Measurements from ENCODE around the gene SF1.

The SF1 gene

DNA sequence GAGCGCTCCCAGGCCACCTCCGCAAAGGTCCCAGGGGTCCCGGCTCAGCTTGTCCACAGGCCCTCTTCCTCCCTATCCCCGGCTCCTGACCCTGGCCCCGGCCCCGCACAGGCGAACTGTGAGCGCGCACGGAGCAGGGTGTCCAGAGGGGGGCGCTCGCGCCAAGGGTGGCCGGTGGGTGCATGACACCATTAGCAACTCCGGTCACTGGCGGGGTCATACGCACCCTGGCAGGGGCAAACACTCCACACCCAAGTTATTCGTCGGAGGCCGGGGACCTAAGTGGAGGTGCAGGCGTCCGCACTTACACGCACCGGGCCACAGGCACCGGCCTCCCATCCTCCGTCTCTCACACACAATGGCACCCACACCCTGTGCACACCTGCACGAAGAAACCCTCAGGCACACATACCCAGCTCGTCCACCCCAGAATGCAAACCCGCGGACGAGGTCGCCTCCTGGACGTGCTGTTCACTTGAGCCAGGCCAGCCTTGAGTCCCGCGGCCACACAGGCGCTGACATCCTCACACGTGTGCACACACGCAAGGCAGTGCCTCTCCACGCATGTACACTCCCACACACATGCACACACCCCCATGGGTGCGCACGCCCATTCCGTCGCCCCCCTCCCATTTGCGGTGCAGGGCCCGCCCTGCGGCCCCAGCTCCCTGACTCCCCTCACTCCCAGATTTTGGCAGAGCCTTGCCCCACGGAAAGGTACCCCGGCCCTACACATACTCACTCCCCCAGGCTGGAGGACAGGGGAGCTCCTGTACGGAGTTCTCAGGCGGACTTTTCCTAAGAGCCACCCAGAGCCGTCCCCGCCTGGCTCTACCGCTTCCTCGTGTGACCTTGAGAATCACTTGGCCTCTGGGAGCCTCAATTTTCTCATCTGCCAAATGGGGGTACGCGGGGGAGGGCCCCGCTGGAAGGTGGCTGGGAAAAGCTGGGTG, 34.5 kb downstream of the SF1 start, which contains the start of gene RASGRP2:
RASGRP2 (minus strand) TSS at position 552 of the 953 bp plus-strand sequence. CDS start 1,276 bp downstream, outside the sequence.
- DNase-seq (ENCODE audit: low read depth): peak; percentile 67
- H3K4me3 ChIP-seq (ENCODE audit: low read depth, low read length): peak within 1 kb of the TSS; percentile 56
- peak; percentile 74 for TF ChIP-seq CTCF (IDR thresholded peaks at IDR 0.05; ENCODE audit: insufficient read depth, low read depth, low read length, missing control alignments)

DNA sequence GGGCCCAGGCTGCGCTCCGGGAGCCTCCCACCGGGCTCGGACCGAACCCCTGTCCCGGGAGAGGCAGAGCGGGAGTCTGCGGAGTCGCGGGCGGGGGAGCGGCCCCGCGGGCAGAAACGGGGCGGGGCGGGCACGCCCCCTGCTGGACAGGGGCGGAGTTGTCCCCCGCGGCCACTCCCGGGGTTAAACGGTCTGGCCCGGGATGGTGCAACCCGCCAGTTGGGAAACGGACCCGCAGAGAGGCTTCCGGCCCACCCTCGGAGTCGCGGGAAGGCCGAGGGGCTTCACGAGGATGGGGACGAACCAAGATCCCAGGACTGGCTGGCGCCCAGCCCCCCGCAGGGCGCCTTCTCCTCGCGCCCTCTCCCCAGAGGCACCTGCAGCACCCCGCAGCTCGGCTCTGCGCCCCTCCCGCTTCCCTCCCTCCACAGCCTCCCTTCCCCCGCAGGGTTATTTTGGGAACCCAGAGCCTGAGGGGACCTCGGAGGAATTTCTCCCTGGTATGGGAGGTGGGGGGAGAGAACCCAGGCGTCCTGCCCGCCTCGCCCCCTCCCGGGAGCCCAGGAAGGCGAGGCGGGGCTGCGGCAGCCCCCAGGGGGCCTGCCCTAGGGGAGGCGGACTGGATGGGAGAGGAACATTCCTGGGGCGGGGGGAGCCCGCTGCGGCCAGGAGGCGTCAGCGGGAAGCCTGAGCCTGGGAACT, 35.3 kb downstream of the SF1 start:
- TF ChIP-seq CTCF (IDR thresholded peaks at IDR 0.05; ENCODE audit: insufficient read depth, low read depth, low read length, missing control alignments): peak; percentile 89
- peak; percentile 60 for DNase-seq (ENCODE audit: low read depth)
- peak overlapping the region; percentile 48 for H3K4me3 ChIP-seq (ENCODE audit: low read depth, low read length)

GRCh38 chr11:64742087-64742888, 36.1 kb downstream of the SF1 start:
- TF ChIP-seq CTCF (IDR thresholded peaks at IDR 0.05; ENCODE audit: insufficient read depth, low read depth, low read length, missing control alignments): no peak
- peak overlapping the region; percentile 48 for H3K4me3 ChIP-seq (ENCODE audit: low read depth, low read length)
- DNase-seq (ENCODE audit: low read depth): peak; percentile 45

- no peak for DNase-seq (ENCODE audit: low read depth)
- H3K4me3 ChIP-seq (ENCODE audit: low read depth, low read length): no peak overlapping the region
- TF ChIP-seq CTCF (IDR thresholded peaks at IDR 0.05; ENCODE audit: insufficient read depth, low read depth, low read length, missing control alignments): no peak
Observed at GRCh38 chr11:64741375-64742086, 36.8 kb downstream of the SF1 start.

DNA sequence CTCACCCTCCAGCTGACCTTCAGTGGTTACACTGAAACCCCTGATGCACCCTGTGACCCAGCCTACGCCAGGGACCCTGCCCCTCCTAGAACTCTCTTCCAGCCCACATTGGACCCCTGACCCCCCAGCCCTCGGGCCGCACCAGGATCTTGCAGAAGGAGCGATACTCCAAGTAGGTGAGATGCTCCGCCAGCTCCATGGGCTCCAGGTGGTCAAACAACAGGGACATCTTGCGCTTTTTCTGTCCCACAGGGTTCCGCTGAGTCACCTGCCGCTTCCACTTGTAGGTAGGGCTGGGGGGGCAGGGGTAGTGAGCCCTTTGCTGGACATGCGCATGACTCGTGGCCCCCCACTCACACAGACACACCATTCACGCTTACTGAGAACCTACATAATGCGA, 38.5 kb downstream of the SF1 start:
- TF ChIP-seq CTCF (IDR thresholded peaks at IDR 0.05; ENCODE audit: insufficient read depth, low read depth, low read length, missing control alignments): no peak

GRCh38 chr11:64736654-64737053, 41.7 kb downstream of the SF1 start:
- no peak for TF ChIP-seq CTCF (IDR thresholded peaks at IDR 0.05; ENCODE audit: insufficient read depth, low read depth, low read length, missing control alignments)
- DNase-seq (ENCODE audit: low read depth): no peak
- no peak overlapping the region for H3K4me3 ChIP-seq (ENCODE audit: low read depth, low read length)

More for the DNA sequence above, 38.5 kb downstream of the SF1 start:
- DNase-seq (ENCODE audit: low read depth): no peak
- no peak overlapping the region for H3K4me3 ChIP-seq (ENCODE audit: low read depth, low read length)
